NCI-H2171 treated with DMSO at 0.1 percent for 48 hours (cell line): ENCODE results near the gene PNPLA4.

ENCODE experiments used
- DNase-seq: peaks from one replicate; lab custom pipeline; 2025; lab: John Stamatoyannopoulos, UW

Gene PNPLA4

GRCh38 chrX:7927259-7928167 lies at the start of gene PNPLA4:
Gene PNPLA4, minus strand, starts transcription at chrX:7927413. Its CDS starts 1,294 bp downstream, at chrX:7926119.
- peak; percentile 90 for DNase-seq

GRCh38 chrX:7972586-7972985 lies 45.4 kb upstream of the PNPLA4 start:
- no peak for DNase-seq

- DNase-seq: no peak
These were observed 43.2 kb upstream of the PNPLA4 start for GRCh38 chrX:7970428-7970827.

- DNase-seq: no peak
These were observed 38.2 kb upstream of the PNPLA4 start for GRCh38 chrX:7965436-7965835.

GRCh38 chrX:7960246-7960645 lies 33.0 kb upstream of the PNPLA4 start:
- no peak for DNase-seq

- DNase-seq: peak; percentile 54
These were observed 26.2 kb upstream of the PNPLA4 start for GRCh38 chrX:7953446-7953845.

- no peak for DNase-seq
These were observed 23.7 kb upstream of the PNPLA4 start for GRCh38 chrX:7950865-7951264.

GRCh38 chrX:7948483-7948882 lies 21.3 kb upstream of the PNPLA4 start:
- DNase-seq: no peak

- no peak for DNase-seq
These were observed 19.7 kb upstream of the PNPLA4 start for GRCh38 chrX:7946960-7947359.

GRCh38 chrX:7943600-7944245 lies 16.5 kb upstream of the PNPLA4 start:
- no peak for DNase-seq

- no peak for DNase-seq
These were observed 14.3 kb upstream of the PNPLA4 start for GRCh38 chrX:7941390-7942042.

- no peak for DNase-seq
These were observed 6.8 kb upstream of the PNPLA4 start for GRCh38 chrX:7934026-7934425.

- DNase-seq: no peak
These were observed 327 bp downstream of the PNPLA4 start for GRCh38 chrX:7926914-7927258.

GRCh38 chrX:7926501-7926900 lies 712 bp downstream of the PNPLA4 start:
- DNase-seq: no peak

- DNase-seq: peak; percentile 46
These were observed 1.2 kb downstream of the PNPLA4 start for GRCh38 chrX:7925867-7926472.

GRCh38 chrX:7921750-7922149 lies 5.5 kb downstream of the PNPLA4 start:
- DNase-seq: no peak

GRCh38 chrX:7908821-7909220 lies 18.4 kb downstream of the PNPLA4 start:
- DNase-seq: no peak

- no peak for DNase-seq
These were observed 22.7 kb downstream of the PNPLA4 start for GRCh38 chrX:7904562-7904961.

GRCh38 chrX:7891928-7892327 lies 35.3 kb downstream of the PNPLA4 start:
- no peak for DNase-seq

GRCh38 chrX:7889680-7890079 lies 37.5 kb downstream of the PNPLA4 start:
- no peak for DNase-seq

- peak; percentile 1 for DNase-seq
These were observed 38.1 kb downstream of the PNPLA4 start for GRCh38 chrX:7889135-7889534.

GRCh38 chrX:7876957-7877356 lies 50.3 kb downstream of the PNPLA4 start:
- DNase-seq: no peak

- DNase-seq: no peak
These were observed 55.2 kb downstream of the PNPLA4 start for GRCh38 chrX:7872042-7872441.
